C1 segment of cervical spinal cord (tissue), 14 donors: ENCODE measurements around the gene PLAC1.

Experiments
- DNase-seq, 14 donors: peaks; one replicate each; lab custom pipeline; 2025; lab: John Stamatoyannopoulos, UW

The PLAC1 gene

GRCh38 chrX:134543288-134543687, 115.0 kb downstream of the PLAC1 start:
- DNase-seq: no peak

DNA sequence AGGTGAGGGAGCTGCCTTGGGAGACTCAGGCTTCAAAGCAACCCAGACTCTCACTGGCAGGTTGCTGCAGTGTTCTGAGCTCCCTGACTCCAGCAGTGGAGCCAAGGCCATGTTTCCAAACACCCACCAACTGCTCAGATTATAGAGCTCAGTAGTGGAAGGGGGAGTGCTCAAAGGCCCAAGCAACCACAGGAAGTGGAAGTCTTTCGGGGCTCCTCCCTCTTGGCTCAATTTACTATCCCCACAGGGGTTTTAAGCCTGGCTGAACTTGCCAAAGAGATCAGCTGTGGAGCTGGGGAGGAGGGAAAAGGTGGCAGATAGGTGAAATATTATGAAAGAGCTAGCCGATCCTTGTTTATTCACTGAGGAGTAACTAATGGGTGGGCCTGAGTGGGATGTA, 115.8 kb downstream of the PLAC1 start:
- no peak for DNase-seq

DNA sequence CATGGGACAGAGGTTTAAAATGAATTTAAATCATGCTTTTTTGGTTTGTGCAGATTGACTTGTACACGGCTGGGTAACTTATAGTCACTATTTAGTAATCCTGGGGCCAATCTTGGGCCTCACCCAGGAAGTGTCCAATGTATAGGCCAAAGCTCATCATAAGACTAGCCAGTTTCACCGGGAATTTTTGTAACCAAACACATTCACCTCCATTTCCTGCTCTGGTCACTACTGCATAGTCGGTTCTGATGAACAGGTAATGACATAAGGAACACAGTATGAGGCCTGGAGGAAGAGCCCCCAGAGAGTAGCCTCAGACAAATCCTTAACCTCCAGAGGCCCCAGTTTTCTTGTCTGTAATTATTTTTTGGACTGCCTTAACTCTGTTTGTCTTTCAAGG, 116.4 kb downstream of the PLAC1 start:
- no peak for DNase-seq

- no peak for DNase-seq
These were observed 120.0 kb downstream of the PLAC1 start for GRCh38 chrX:134538316-134538715.

DNA sequence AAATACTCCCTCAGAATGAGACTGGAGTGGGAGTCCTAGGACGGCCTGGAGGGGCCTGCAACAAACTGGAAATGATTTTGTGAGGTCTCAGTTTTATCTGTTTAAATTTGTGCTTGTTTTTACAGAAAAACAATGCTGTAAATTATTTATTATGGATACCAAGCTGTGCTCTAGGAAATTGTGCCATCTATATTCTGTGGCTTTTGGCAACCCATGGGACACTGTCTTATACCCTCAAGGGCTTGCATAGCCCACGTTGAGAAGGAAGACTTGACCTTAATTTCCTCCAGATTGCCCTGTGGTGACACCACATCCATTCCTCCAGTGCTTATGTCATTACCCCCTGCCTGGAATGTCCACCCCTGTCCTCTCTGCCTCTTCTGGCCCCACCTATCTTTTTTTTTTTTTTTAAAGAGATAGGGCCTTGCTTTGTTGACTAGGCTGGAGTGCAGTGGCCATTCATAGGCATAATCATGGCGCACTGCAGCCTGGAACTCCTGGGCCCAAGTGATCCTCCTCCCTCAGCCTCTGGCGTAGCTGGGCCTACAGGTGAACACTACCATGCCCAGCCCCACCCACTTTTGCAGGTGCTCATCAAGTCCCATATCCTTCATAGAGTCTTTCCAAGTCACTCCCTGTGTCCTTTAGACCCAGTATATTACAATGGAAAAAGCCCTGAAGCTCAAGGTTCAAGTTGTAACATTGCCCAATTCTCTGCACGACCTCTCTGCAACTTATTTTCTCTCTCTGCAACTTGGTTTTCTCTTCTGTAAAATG, 120.9 kb downstream of the PLAC1 start:
- DNase-seq: no peak

GRCh38 chrX:134533952-134534351, 124.3 kb downstream of the PLAC1 start:
- DNase-seq: no peak

DNA sequence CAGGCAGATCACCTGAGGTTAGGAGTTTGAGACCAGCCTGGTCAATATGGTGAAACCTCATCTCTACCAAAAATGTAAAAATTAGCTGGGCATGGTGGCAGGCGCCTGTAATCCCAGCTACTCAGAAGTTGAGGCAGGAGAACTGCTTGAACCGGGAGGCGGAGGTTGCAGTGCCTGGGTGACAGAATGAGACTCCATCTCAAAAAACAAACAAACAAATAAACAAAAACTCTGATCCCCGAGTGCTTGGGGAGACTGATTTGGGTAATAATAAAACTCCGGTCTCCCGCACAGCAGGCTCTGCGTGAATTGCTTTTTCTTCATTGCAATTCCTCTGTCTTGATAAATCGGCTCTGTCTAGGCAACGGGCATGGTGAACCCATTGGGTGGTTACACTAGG, 124.9 kb downstream of the PLAC1 start:
- DNase-seq: no peak

DNA sequence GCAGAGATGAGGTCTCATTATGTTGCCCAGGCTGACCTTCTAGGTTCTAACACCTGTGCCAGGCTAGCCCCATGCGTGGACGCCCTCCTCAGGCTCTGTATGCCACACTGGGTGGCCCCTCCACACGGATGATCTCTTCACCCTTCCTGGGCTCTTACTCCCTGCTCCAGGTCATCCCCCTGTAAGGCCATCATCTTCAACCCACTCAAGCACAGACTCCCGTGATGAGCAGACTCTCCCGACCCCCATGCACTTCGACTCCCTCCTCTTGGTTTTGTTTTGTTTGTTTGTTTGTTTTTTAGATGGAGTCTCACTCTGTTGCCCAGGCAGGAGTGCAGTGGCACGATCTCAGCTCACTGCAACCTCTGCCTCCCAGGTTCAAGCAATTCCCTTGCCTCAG, 127.4 kb downstream of the PLAC1 start:
- DNase-seq: no peak

- DNase-seq: no peak
These were observed 128.8 kb downstream of the PLAC1 start for GRCh38 chrX:134529481-134529880.

DNA sequence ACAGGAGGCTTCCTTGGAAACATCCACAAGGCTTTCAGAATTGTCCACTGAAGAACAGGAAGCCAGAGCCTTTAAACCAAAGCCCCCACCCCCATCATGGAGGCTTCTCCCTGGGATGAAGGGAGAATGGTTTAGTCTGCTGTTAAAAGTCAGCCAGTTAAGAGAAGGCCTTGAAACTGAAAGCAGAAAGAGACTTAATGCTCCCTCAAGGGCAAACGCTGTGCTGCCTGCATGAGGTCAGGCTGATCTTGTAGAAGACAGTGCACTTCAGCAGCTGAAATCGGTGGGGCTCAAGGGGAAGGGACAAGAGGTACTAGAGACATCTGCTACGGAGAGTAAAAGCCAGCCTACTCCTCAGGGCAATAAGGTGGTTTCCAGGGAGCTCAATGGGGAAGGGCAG, 129.3 kb downstream of the PLAC1 start:
- DNase-seq: no peak

DNA sequence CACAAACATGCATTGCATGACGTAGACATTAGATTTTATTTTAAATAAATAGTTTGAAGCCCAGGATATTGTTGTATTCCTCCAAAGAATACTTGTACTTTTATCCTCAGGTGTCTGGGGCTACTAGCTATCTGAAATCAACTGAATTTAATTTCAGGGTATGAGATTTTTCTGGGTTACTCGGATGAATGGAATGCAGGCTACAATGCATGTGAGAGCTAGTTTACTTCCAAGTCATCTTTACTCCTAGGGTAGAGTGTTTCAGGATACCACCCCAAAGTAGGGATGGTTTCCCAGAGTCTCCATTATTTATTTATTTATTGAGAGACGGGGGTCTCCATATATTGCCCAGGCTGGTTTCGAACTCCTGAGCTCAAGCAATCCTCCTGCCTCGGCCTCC, 131.9 kb downstream of the PLAC1 start:
- no peak for DNase-seq

- no peak for DNase-seq
These were observed 133.0 kb downstream of the PLAC1 start for GRCh38 chrX:134525086-134525792.

DNA sequence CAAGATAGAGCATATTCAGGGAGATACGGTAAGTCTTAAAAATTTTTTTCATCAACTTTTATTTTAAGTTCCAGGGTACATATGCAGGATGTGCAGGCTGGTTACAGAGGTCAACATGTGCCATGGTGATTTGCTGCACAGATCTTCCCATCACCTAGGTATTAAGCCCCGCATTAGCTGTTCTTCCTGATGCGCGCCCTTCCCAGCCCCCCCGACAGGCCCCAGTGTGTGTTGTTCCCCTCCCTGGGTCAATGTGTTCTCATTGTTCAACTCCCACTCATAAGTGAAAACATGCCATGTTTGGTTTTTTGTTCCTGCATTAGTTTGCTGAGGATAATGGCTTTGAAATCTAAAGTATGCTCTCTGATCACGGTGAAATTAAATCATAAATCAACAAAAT, 134.1 kb downstream of the PLAC1 start:
- no peak for DNase-seq

- no peak for DNase-seq
These were observed 137.3 kb downstream of the PLAC1 start for GRCh38 chrX:134520860-134521390.
